Neural progenitor cell (in vitro differentiated cells): Measurements from ENCODE around the gene CSRP3. TPM values are rescaled to one million over a fixed set of nuclear protein-coding genes. Genes with fewer than 3 reads are reported as not detected.

Experiments used
- DNase-seq: peaks from one replicate; pipeline ENCODE4 v3.0.0-alpha.2; 2016; ENCODE audit warnings: low spot score
- H2AFZ ChIP-seq: fragments of 200-600 bp; sonication (generic); replicated peaks from 2 replicates; pipeline ENCODE4 v1.6.1; 2016; ENCODE audit warnings: antibody characterized with exemption
- H3F3A ChIP-seq: fragments of 200-600 bp; sonication (generic); 2 replicates; pipeline ENCODE4 v1.6.1; 2016; ENCODE audit warnings: antibody characterized with exemption, low read depth
- H3K27ac ChIP-seq: fragments of 200-600 bp; sonication (generic); 2 replicates; pipeline ENCODE4 v1.5.1; 2016; ENCODE audit warnings: mild to moderate bottlenecking
- H3K27me3 ChIP-seq: fragments of 200-600 bp; sonication (generic); 2 replicates; pipeline ENCODE4 v1.6.1; 2016; ENCODE audit warnings: mild to moderate bottlenecking, moderate library complexity
- H3K36me3 ChIP-seq: fragments of 200-600 bp; sonication (generic); 2 replicates; pipeline ENCODE4 v1.5.1; 2016
- H3K4me1 ChIP-seq: fragments of 200-600 bp; sonication (generic); 2 replicates; pipeline ENCODE4 v1.6.1; 2016; ENCODE audit warnings: mixed run types
- H3K4me2 ChIP-seq: fragments of 200-600 bp; sonication (generic); 2 replicates; pipeline ENCODE4 v1.6.1; 2016
- H3K4me3 ChIP-seq: fragments of 200-600 bp; sonication (generic); 2 replicates; pipeline ENCODE4 v1.5.1; 2016
- H3K79me2 ChIP-seq: fragments of 200-600 bp; sonication (generic); 2 replicates; pipeline ENCODE4 v1.6.1; 2016; ENCODE audit warnings: low read depth
- H3K9ac ChIP-seq: fragments of 200-600 bp; sonication (generic); 2 replicates; pipeline ENCODE4 v1.6.1; 2016
- H3K9me3 ChIP-seq: fragments of 200-600 bp; sonication (generic); 2 replicates; pipeline ENCODE4 v1.5.1; 2016; ENCODE audit warnings: low read depth
- H4K20me1 ChIP-seq: fragments of 200-600 bp; sonication (generic); 2 replicates; pipeline ENCODE4 v1.6.1; 2016; ENCODE audit warnings: low read depth
- H3K27ac Mint-ChIP-seq: 3 replicates; pipeline ENCODE4 v1.8.0; 2021; ENCODE audit warnings: mixed read lengths
- H3K27me3 Mint-ChIP-seq: 2 replicates; pipeline ENCODE4 v1.8.0; 2022; ENCODE audit warnings: low read depth, mild to moderate bottlenecking, inconsistent platforms, moderate library complexity, mixed read lengths; ENCODE audit not compliant: insufficient read depth
- H3K36me3 Mint-ChIP-seq: 3 replicates; pipeline ENCODE4 v1.8.0; 2021; ENCODE audit warnings: mixed read lengths
- H3K4me1 Mint-ChIP-seq: 3 replicates; pipeline ENCODE4 v1.8.0; 2021; ENCODE audit warnings: mixed read lengths
- H3K4me3 Mint-ChIP-seq: 3 replicates; pipeline ENCODE4 v1.8.0; 2021; ENCODE audit warnings: mild to moderate bottlenecking, moderate library complexity, mixed read lengths
- H3K9me3 Mint-ChIP-seq: 3 replicates; pipeline ENCODE4 v1.8.0; 2020; ENCODE audit warnings: mixed read lengths
- EZH2 ChIP-seq: fragments of 200-600 bp; sonication (generic); IDR thresholded peaks from 2 replicates; pipeline ENCODE4 v1.6.1; 2017; ENCODE audit warnings: antibody characterized with exemption, mild to moderate bottlenecking, moderate library complexity
- EZH2phosphoT487 ChIP-seq: fragments of 200-600 bp; sonication (generic); IDR thresholded peaks from 2 replicates; pipeline ENCODE4 v1.6.1; 2017; ENCODE audit warnings: antibody characterized with exemption
- total RNA-seq: library from RNA; depleted of rRNA; stranded (reverse); fragments of >200 nt; gene quantifications from 2 replicates; pipeline ENCODE4 v1.2.3, GENCODE V29; 2015; ENCODE audit warnings: low replicate concordance
- TF ChIP-seq, protein P1 (sequence below): fragments of 200-600 bp; sonication (generic); IDR thresholded peaks from 2 replicates; pipeline ENCODE4 v1.5.1; 2017; ENCODE audit warnings: antibody characterized with exemption, mild to moderate bottlenecking

The CSRP3 gene
- total RNA-seq, 1 donor from 2014 or later: not detected

DNA sequence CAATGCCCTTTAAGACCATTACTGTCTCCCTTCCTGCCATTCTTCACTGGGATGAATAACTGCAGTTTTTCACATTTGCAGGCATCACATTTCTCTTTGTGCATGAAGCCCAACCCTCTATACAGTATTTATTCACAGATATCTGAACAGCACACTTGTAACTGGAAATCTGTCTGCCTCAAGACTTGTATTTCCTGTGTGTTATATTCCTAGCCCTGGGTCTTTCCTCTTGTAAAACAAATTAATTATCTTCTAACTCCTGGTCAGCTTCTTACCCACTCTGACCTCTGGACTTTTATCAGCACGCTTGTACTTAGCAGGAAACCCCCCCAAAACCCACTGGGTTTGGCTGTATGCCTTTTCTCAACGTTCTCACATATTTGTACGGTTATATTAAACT, 2.0 kb downstream of the CSRP3 start:
- Histone ChIP-seq H4K20me1 (no peaks in the 10 kb centered on the region), H2AFZ (no peak overlapping the region), H3K9ac (no peak overlapping the region), H3K27ac (no peak overlapping the region), H3K27me3 (no peaks in the 10 kb centered on the region), H3K4me3 (no peak overlapping the region), H3K9me3 (no peaks in the 10 kb centered on the region), H3K36me3 (no peaks in the 10 kb centered on the region), H3K4me2 (no peak overlapping the region), H3K4me1 (no peaks in the 10 kb centered on the region), H3F3A (no peaks in the 10 kb centered on the region), H3K79me2 (no peaks in the 10 kb centered on the region)
- H3K4me3 Mint-ChIP-seq: no peak overlapping the region
- peaks cover 9% of the 10 kb centered on the region for H3K27me3 Mint-ChIP-seq
- no peak for DNase-seq
- H3K4me1 Mint-ChIP-seq: peaks cover 2% of the 10 kb centered on the region
- no peaks in the 10 kb centered on the region for H3K36me3 Mint-ChIP-seq
- no peak for TF ChIP-seq EZH2
- TF ChIP-seq, protein P1, sequence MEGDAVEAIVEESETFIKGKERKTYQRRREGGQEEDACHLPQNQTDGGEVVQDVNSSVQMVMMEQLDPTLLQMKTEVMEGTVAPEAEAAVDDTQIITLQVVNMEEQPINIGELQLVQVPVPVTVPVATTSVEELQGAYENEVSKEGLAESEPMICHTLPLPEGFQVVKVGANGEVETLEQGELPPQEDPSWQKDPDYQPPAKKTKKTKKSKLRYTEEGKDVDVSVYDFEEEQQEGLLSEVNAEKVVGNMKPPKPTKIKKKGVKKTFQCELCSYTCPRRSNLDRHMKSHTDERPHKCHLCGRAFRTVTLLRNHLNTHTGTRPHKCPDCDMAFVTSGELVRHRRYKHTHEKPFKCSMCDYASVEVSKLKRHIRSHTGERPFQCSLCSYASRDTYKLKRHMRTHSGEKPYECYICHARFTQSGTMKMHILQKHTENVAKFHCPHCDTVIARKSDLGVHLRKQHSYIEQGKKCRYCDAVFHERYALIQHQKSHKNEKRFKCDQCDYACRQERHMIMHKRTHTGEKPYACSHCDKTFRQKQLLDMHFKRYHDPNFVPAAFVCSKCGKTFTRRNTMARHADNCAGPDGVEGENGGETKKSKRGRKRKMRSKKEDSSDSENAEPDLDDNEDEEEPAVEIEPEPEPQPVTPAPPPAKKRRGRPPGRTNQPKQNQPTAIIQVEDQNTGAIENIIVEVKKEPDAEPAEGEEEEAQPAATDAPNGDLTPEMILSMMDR: no peak
- TF ChIP-seq EZH2phosphoT487: no peak
- peaks cover 3% of the 10 kb centered on the region for H3K9me3 Mint-ChIP-seq
- no peak overlapping the region for H3K27ac Mint-ChIP-seq

DNA sequence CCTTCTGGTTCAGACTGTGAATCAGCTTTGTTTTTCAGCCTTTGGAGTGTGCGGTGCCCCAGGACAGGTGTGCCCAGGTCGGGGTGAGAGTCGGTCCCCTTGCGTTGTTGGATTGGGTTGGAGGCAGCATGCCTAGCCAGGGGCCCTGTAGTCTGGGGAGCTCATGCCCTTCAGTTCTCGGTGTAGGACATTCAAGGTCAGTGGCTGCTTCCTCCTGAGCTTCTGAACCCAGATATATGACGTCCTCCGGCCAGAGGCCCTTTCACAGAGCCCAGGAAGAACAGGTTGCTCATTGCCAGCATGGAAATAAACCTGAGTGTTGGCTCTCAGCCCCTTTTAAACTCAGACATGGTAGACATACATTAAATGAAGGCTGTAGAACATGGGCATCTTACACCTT, 2.7 kb downstream of the CSRP3 start:
- Mint-ChIP-seq H3K9me3 (peaks cover 3% of the 10 kb centered on the region), H3K27me3 (peaks cover 9% of the 10 kb centered on the region), H3K27ac (no peak overlapping the region), H3K4me1 (peaks cover 3% of the 10 kb centered on the region), H3K4me3 (no peak overlapping the region), H3K36me3 (no peaks in the 10 kb centered on the region)
- Histone ChIP-seq H3K9me3 (no peaks in the 10 kb centered on the region), H3K9ac (no peak overlapping the region), H3F3A (no peaks in the 10 kb centered on the region), H2AFZ (no peak overlapping the region), H4K20me1 (no peaks in the 10 kb centered on the region), H3K27ac (no peak overlapping the region), H3K4me3 (no peak overlapping the region), H3K4me1 (no peaks in the 10 kb centered on the region), H3K79me2 (no peaks in the 10 kb centered on the region), H3K27me3 (no peaks in the 10 kb centered on the region), H3K4me2 (no peak overlapping the region), H3K36me3 (no peaks in the 10 kb centered on the region)
- no peak for DNase-seq
- TF ChIP-seq EZH2phosphoT487 (no peak), EZH2 (no peak)
- TF ChIP-seq, protein P1: no peak

DNA sequence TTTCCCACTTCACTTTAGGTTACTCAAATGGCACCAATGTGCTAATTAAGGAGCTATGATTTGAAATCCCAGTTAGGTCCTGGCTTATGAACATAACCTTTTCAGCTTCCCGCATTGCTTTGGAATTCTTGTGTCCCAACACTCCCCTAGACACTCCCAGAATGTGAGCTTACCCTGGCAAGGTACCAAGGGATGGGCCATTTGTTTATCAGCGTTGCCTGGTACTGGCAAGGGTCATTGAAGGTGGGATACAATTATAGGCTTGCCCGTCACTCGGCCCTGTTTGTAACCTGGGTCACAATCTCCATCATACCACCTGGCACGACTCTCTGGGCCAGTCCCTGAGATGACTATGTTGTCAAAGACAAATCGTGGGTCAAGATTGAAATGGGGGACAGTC, 5.4 kb downstream of the CSRP3 start:
- H3K27me3 Mint-ChIP-seq: peaks cover 16% of the 10 kb centered on the region
- H3K4me1 Mint-ChIP-seq: peaks cover 10% of the 10 kb centered on the region
- H3K9me3 Mint-ChIP-seq: no peaks in the 10 kb centered on the region

More for the DNA sequence above, 5.4 kb downstream of the CSRP3 start:
- H3F3A ChIP-seq: no peaks in the 10 kb centered on the region
- H3K27me3 ChIP-seq: no peaks in the 10 kb centered on the region
- H3K4me3 Mint-ChIP-seq: no peak overlapping the region
- no peak overlapping the region for H3K27ac Mint-ChIP-seq
- H3K9me3 ChIP-seq: no peaks in the 10 kb centered on the region
- TF ChIP-seq, protein P1: no peak
- TF ChIP-seq EZH2 (no peak), EZH2phosphoT487 (no peak)
- no peaks in the 10 kb centered on the region for H3K36me3 ChIP-seq
- H2AFZ ChIP-seq: no peak overlapping the region
- no peak overlapping the region for H3K4me2 ChIP-seq
- no peak overlapping the region for H3K27ac ChIP-seq
- H3K4me1 ChIP-seq: no peaks in the 10 kb centered on the region
- H3K9ac ChIP-seq: no peak overlapping the region
- no peaks in the 10 kb centered on the region for H3K79me2 ChIP-seq
- DNase-seq: no peak
- H3K4me3 ChIP-seq: no peak overlapping the region
- no peaks in the 10 kb centered on the region for H4K20me1 ChIP-seq
- no peaks in the 10 kb centered on the region for H3K36me3 Mint-ChIP-seq
